Measurements from ENCODE around the gene NTF3.

Gene NTF3

GRCh38 chr12:5452569-5452968, 20.7 kb downstream of the NTF3 start:
- in situ Hi-C loops (cut with HindIII; ENCODE audit: low pct_unique_long_range_greater_than_20kb, low sequenced_read_pairs) = no loop called here
- no peak for DNase-seq (ENCODE audit: low read depth in 1 of 2, low spot score in 1 of 2)
- no peak for TF ChIP-seq JUND (IDR thresholded peaks at IDR 0.05; ENCODE audit: low read depth)

GRCh38 chr12:5453466-5453865, 21.6 kb downstream of the NTF3 start:
- TF ChIP-seq JUND (IDR thresholded peaks at IDR 0.05; ENCODE audit: low read depth) = no peak
- in situ Hi-C loops (cut with HindIII; ENCODE audit: low pct_unique_long_range_greater_than_20kb, low sequenced_read_pairs) = no loop called here
- DNase-seq (ENCODE audit: low read depth in 1 of 2, low spot score in 1 of 2) = no peak

GRCh38 chr12:5455045-5455444, 23.1 kb downstream of the NTF3 start:
- no peak for TF ChIP-seq JUND (IDR thresholded peaks at IDR 0.05; ENCODE audit: low read depth)
- DNase-seq (ENCODE audit: low read depth in 1 of 2, low spot score in 1 of 2) = no peak
- in situ Hi-C loops (cut with HindIII; ENCODE audit: low pct_unique_long_range_greater_than_20kb, low sequenced_read_pairs) = no loop called here

GRCh38 chr12:5456030-5456429, 24.1 kb downstream of the NTF3 start:
- TF ChIP-seq JUND (IDR thresholded peaks at IDR 0.05; ENCODE audit: low read depth) = no peak
- in situ Hi-C loops (cut with HindIII; ENCODE audit: low pct_unique_long_range_greater_than_20kb, low sequenced_read_pairs) = no loop called here
- DNase-seq (ENCODE audit: low read depth in 1 of 2, low spot score in 1 of 2) = no peak

- in situ Hi-C loops (cut with HindIII; ENCODE audit: low pct_unique_long_range_greater_than_20kb, low sequenced_read_pairs) = no loop called here
- no peak for DNase-seq (ENCODE audit: low read depth in 1 of 2, low spot score in 1 of 2)
- no peak for TF ChIP-seq JUND (IDR thresholded peaks at IDR 0.05; ENCODE audit: low read depth)
These were observed 25.0 kb downstream of the NTF3 start for GRCh38 chr12:5456906-5457305.

GRCh38 chr12:5458229-5459050, 26.5 kb downstream of the NTF3 start:
- in situ Hi-C loops (cut with HindIII; ENCODE audit: low pct_unique_long_range_greater_than_20kb, low sequenced_read_pairs) = no loop called here
- TF ChIP-seq JUND (IDR thresholded peaks at IDR 0.05; ENCODE audit: low read depth) = no peak
- DNase-seq (ENCODE audit: low read depth in 1 of 2, low spot score in 1 of 2) = no peak

GRCh38 chr12:5459051-5459782, 27.3 kb downstream of the NTF3 start:
- DNase-seq (ENCODE audit: low read depth in 1 of 2, low spot score in 1 of 2) = no peak
- no peak for TF ChIP-seq JUND (IDR thresholded peaks at IDR 0.05; ENCODE audit: low read depth)
- in situ Hi-C loops (cut with HindIII; ENCODE audit: low pct_unique_long_range_greater_than_20kb, low sequenced_read_pairs) = no loop called here

- DNase-seq (ENCODE audit: low read depth in 1 of 2, low spot score in 1 of 2) = no peak
- no peak for TF ChIP-seq JUND (IDR thresholded peaks at IDR 0.05; ENCODE audit: low read depth)
- in situ Hi-C loops (cut with HindIII; ENCODE audit: low pct_unique_long_range_greater_than_20kb, low sequenced_read_pairs) = no loop called here
These were observed 28.9 kb downstream of the NTF3 start for GRCh38 chr12:5460817-5461216.

GRCh38 chr12:5461966-5462365, 30.1 kb downstream of the NTF3 start:
- TF ChIP-seq JUND (IDR thresholded peaks at IDR 0.05; ENCODE audit: low read depth) = no peak
- no peak for DNase-seq (ENCODE audit: low read depth in 1 of 2, low spot score in 1 of 2)
- in situ Hi-C loops (cut with HindIII; ENCODE audit: low pct_unique_long_range_greater_than_20kb, low sequenced_read_pairs) = no loop called here

- no peak for DNase-seq (ENCODE audit: low read depth in 1 of 2, low spot score in 1 of 2)
- in situ Hi-C loops (cut with HindIII; ENCODE audit: low pct_unique_long_range_greater_than_20kb, low sequenced_read_pairs) = no loop called here
- no peak for TF ChIP-seq JUND (IDR thresholded peaks at IDR 0.05; ENCODE audit: low read depth)
These were observed 32.2 kb downstream of the NTF3 start for GRCh38 chr12:5464096-5464495.

- no peak for TF ChIP-seq JUND (IDR thresholded peaks at IDR 0.05; ENCODE audit: low read depth)
- no peak for DNase-seq (ENCODE audit: low read depth in 1 of 2, low spot score in 1 of 2)
- in situ Hi-C loops (cut with HindIII; ENCODE audit: low pct_unique_long_range_greater_than_20kb, low sequenced_read_pairs) = no loop called here
These were observed 33.5 kb downstream of the NTF3 start for GRCh38 chr12:5465384-5465783.

GRCh38 chr12:5466521-5466960, 34.6 kb downstream of the NTF3 start:
- in situ Hi-C loops (cut with HindIII; ENCODE audit: low pct_unique_long_range_greater_than_20kb, low sequenced_read_pairs) = no loop called here
- TF ChIP-seq JUND (IDR thresholded peaks at IDR 0.05; ENCODE audit: low read depth) = no peak
- DNase-seq (ENCODE audit: low read depth in 1 of 2, low spot score in 1 of 2) = no peak

GRCh38 chr12:5467931-5468330, 36.0 kb downstream of the NTF3 start:
- DNase-seq (ENCODE audit: low read depth in 1 of 2, low spot score in 1 of 2) = no peak

More at GRCh38 chr12:5467931-5468330, 36.0 kb downstream of the NTF3 start:
- TF ChIP-seq JUND (IDR thresholded peaks at IDR 0.05; ENCODE audit: low read depth) = no peak
- in situ Hi-C loops (cut with HindIII; ENCODE audit: low pct_unique_long_range_greater_than_20kb, low sequenced_read_pairs) = no loop called here

Measured in T47D (cell line).